ENCODE results near the gene SRM. TPM values are rescaled to one million over a fixed set of nuclear protein-coding genes. Genes with fewer than 3 reads are reported as not detected.
A peak's percentile ranks its signal among the peaks of the same experiment; 100 is the strongest.

SRM gene
- total and polyA plus RNA-seq, 2 of the 13 experiments (the other 11 are each of a cell fraction or from before 2014, with no cell fraction given), result 27.9 to 31.8 TPM

DNA sequence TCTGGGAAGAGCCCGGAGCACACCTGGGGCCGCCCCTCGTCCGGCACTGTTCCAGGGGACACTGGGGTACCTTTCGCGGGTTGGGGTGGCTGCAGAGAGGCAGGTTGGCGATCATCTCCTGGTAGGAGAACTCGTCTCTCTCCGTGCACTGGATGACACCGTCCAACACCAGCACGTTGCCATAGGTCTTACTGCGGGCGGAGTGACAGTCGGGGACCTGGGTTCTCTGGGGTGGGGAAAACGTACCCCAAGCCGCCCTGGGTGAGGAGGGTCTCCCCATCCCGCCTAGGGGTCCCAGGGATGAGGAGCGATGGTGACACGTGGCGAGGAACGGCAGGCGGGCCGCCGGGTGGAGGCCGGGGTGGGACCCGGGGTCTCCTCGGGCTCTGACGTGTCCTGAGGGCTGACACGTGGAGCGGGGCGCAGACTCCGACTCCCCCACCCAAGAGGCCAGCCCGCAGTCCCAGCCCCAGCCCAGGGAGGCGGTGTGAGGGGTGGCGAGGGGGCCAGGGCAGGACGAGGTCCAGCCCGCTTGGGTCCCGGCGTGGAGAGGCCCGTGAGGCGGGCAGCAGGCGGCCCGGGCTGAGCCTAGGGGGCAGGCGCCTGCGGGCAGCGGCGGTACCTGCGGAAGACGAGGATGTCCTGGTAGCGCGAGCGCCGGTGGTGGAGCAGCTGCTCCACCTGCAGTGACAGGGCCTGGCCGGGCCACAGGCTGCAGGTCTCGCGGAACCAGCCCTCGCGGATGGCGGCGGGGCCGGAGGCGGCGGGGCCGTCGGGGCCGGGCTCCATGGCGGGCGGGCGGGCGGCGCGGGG, 457 bp downstream of the SRM start (continued):
- TF ChIP-seq NR2F2 (IDR thresholded peaks at IDR 0.05; ENCODE audit: borderline replicate concordance, low read depth) (no peak), ZNF670 (CRISPR knock-in tag; IDR thresholded peaks at IDR 0.05; ENCODE audit: borderline replicate concordance) (no peak), TRIM24 (CRISPR knock-in tag; IDR thresholded peaks at IDR 0.05) (no peak), ZNF616 (CRISPR knock-in tag; IDR thresholded peaks at IDR 0.05; ENCODE audit: low read depth) (no peak; the same call in 1 of the 2 replicates), ZNF737 (CRISPR knock-in tag; IDR thresholded peaks at IDR 0.05; ENCODE audit: borderline replicate concordance) (0 out of 2 replicates have a peak, but pooled peaks have one; percentile 67), HOXD1 (CRISPR knock-in tag; IDR thresholded peaks at IDR 0.05) (0 out of 2 replicates have a peak, but pooled peaks have one; percentile 29), KAT7 (CRISPR knock-in tag; IDR thresholded peaks at IDR 0.05; ENCODE audit: borderline replicate concordance) (peak; percentile 23; the same call in 1 of the 2 replicates), HDAC6 (IDR thresholded peaks at IDR 0.05; ENCODE audit: low read depth, low read length) (no peak), SOX6 (IDR thresholded peaks at IDR 0.05) (no peak), SOX6 (CRISPR knock-in tag; IDR thresholded peaks at IDR 0.05) (no peak), ZNF337 (CRISPR knock-in tag; IDR thresholded peaks at IDR 0.05; ENCODE audit: borderline replicate concordance, low read depth) (no peak), ZNF768 (CRISPR knock-in tag; IDR thresholded peaks at IDR 0.05) (peak; percentile 39; the same call in 1 of the 2 replicates), ZSCAN30 (CRISPR knock-in tag; IDR thresholded peaks at IDR 0.05) (no peak), SOX13 (IDR thresholded peaks at IDR 0.05) (no peak), SOX13 (CRISPR knock-in tag; conservative IDR thresholded peaks at IDR 0.05 in 1 of 2, IDR thresholded peaks at IDR 0.05 in 1 of 2) (no peak)
- TF ChIP-seq, protein P1, sequence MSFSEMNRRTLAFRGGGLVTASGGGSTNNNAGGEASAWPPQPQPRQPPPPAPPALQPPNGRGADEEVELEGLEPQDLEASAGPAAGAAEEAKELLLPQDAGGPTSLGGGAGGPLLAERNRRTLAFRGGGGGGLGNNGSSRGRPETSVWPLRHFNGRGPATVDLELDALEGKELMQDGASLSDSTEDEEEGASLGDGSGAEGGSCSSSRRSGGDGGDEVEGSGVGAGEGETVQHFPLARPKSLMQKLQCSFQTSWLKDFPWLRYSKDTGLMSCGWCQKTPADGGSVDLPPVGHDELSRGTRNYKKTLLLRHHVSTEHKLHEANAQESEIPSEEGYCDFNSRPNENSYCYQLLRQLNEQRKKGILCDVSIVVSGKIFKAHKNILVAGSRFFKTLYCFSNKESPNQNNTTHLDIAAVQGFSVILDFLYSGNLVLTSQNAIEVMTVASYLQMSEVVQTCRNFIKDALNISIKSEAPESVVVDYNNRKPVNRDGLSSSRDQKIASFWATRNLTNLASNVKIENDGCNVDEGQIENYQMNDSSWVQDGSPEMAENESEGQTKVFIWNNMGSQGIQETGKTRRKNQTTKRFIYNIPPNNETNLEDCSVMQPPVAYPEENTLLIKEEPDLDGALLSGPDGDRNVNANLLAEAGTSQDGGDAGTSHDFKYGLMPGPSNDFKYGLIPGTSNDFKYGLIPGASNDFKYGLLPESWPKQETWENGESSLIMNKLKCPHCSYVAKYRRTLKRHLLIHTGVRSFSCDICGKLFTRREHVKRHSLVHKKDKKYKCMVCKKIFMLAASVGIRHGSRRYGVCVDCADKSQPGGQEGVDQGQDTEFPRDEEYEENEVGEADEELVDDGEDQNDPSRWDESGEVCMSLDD (CRISPR knock-in tag; IDR thresholded peaks at IDR 0.05; ENCODE audit: borderline replicate concordance), result peak; percentile 38; the same call in 1 of the 2 replicates
- TF ChIP-seq, protein P2, sequence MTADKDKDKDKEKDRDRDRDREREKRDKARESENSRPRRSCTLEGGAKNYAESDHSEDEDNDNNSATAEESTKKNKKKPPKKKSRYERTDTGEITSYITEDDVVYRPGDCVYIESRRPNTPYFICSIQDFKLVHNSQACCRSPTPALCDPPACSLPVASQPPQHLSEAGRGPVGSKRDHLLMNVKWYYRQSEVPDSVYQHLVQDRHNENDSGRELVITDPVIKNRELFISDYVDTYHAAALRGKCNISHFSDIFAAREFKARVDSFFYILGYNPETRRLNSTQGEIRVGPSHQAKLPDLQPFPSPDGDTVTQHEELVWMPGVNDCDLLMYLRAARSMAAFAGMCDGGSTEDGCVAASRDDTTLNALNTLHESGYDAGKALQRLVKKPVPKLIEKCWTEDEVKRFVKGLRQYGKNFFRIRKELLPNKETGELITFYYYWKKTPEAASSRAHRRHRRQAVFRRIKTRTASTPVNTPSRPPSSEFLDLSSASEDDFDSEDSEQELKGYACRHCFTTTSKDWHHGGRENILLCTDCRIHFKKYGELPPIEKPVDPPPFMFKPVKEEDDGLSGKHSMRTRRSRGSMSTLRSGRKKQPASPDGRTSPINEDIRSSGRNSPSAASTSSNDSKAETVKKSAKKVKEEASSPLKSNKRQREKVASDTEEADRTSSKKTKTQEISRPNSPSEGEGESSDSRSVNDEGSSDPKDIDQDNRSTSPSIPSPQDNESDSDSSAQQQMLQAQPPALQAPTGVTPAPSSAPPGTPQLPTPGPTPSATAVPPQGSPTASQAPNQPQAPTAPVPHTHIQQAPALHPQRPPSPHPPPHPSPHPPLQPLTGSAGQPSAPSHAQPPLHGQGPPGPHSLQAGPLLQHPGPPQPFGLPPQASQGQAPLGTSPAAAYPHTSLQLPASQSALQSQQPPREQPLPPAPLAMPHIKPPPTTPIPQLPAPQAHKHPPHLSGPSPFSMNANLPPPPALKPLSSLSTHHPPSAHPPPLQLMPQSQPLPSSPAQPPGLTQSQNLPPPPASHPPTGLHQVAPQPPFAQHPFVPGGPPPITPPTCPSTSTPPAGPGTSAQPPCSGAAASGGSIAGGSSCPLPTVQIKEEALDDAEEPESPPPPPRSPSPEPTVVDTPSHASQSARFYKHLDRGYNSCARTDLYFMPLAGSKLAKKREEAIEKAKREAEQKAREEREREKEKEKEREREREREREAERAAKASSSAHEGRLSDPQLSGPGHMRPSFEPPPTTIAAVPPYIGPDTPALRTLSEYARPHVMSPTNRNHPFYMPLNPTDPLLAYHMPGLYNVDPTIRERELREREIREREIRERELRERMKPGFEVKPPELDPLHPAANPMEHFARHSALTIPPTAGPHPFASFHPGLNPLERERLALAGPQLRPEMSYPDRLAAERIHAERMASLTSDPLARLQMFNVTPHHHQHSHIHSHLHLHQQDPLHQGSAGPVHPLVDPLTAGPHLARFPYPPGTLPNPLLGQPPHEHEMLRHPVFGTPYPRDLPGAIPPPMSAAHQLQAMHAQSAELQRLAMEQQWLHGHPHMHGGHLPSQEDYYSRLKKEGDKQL (CRISPR knock-in tag; IDR thresholded peaks at IDR 0.05; ENCODE audit: low read depth), result no peak
- TF ChIP-seq, protein P3, sequence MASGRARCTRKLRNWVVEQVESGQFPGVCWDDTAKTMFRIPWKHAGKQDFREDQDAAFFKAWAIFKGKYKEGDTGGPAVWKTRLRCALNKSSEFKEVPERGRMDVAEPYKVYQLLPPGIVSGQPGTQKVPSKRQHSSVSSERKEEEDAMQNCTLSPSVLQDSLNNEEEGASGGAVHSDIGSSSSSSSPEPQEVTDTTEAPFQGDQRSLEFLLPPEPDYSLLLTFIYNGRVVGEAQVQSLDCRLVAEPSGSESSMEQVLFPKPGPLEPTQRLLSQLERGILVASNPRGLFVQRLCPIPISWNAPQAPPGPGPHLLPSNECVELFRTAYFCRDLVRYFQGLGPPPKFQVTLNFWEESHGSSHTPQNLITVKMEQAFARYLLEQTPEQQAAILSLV (CRISPR knock-in tag; IDR thresholded peaks at IDR 0.05; ENCODE audit: borderline replicate concordance), result no peak
- TF ChIP-seq, protein P4, sequence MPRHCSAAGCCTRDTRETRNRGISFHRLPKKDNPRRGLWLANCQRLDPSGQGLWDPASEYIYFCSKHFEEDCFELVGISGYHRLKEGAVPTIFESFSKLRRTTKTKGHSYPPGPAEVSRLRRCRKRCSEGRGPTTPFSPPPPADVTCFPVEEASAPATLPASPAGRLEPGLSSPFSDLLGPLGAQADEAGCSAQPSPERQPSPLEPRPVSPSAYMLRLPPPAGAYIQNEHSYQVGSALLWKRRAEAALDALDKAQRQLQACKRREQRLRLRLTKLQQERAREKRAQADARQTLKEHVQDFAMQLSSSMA (CRISPR knock-in tag; IDR thresholded peaks at IDR 0.05), result no peak
